SK-N-SH (cell line): ENCODE data around the gene SPEF2. TPM values are rescaled to one million over a fixed set of nuclear protein-coding genes. Genes with fewer than 3 reads are reported as not detected.

Experiments used
- CTCF ChIA-PET: fragments of 300-600, 350-600 bp; formaldehyde crosslinking; extraction: SDS; loops from one replicate; lab custom pipeline; 2021; lab: Yijun Ruan, JAX
- POLR2A ChIA-PET: fragments of 350-600 bp; sonication (Branson Sonifier 250); formaldehyde crosslinking; extraction: SDS; loops from one replicate; lab custom pipeline; 2020; ENCODE audit warnings: antibody characterized with exemption, inconsistent platforms; lab: Yijun Ruan, JAX
- DNase-seq: peaks from one replicate; pipeline ENCODE4 v3.0.0; 2012
- H2AFZ ChIP-seq: fragments of 200-600 bp; sonication (generic); 2 replicates; pipeline ENCODE4 v1.8.1; 2016; ENCODE audit warnings: antibody characterized with exemption, mild to moderate bottlenecking, low read depth
- H3F3A ChIP-seq: fragments of 200-600 bp; sonication (generic); replicated peaks from 2 replicates; pipeline ENCODE3; 2016; ENCODE audit warnings: antibody characterized with exemption, mild to moderate bottlenecking; ENCODE audit not compliant: insufficient read depth
- H3K27ac ChIP-seq, 2 experiments: fragments of 200-500 bp in 1 of 2; fragments of 200-600 bp in 1 of 2; sonication (Bioruptor generic) in 1 of 2; sonication (generic), shearing (Covaris generic) in 1 of 2; 2 replicates each; pipeline versions ENCODE4 v1.5.1 to v1.6.1; 2014 to 2016; ENCODE audit warnings: low read depth in 2 of 2, inconsistent platforms in 1 of 2, low read length in 1 of 2, mild to moderate bottlenecking in 1 of 2, mixed read lengths in 1 of 2
- H3K27me3 ChIP-seq: fragments of 200-600 bp; sonication (generic), shearing (Covaris generic); 2 replicates; pipeline ENCODE4 v1.6.1; 2016; ENCODE audit warnings: mixed run types; ENCODE audit not compliant: insufficient read depth
- H3K36me3 ChIP-seq, 2 experiments: fragments of 200-500 bp in 1 of 2; fragments of 200-600 bp in 1 of 2; sonication (Bioruptor generic) in 1 of 2; sonication (generic) in 1 of 2; replicated peaks in 1 of 2; 2 replicates each; pipeline versions ENCODE3 to v1.5.1; 2014 to 2016; ENCODE audit warnings: low read length in 1 of 2, mild to moderate bottlenecking in 1 of 2; ENCODE audit not compliant: insufficient read depth in 2 of 2, control insufficient read depth in 1 of 2
- H3K4me1 ChIP-seq, 2 experiments: fragments of 200-500 bp in 1 of 2; fragments of 200-600 bp in 1 of 2; sonication (Bioruptor generic) in 1 of 2; sonication (generic), shearing (Covaris generic) in 1 of 2; 2 replicates each; pipeline versions ENCODE4 v1.5.1 to v1.6.1; 2014 to 2016; ENCODE audit warnings: low read depth in 1 of 2, low read length in 1 of 2, mixed run types in 1 of 2; ENCODE audit not compliant: insufficient read depth in 2 of 2, control insufficient read depth in 1 of 2
- H3K4me2 ChIP-seq: fragments of 200-600 bp; sonication (generic), shearing (Covaris generic); 2 replicates; pipeline ENCODE4 v1.6.1; 2017; ENCODE audit warnings: mixed run types
- H3K4me3 ChIP-seq, 2 experiments: fragments of 200-500 bp in 1 of 2; fragments of 200-600 bp in 1 of 2; sonication (Bioruptor generic) in 1 of 2; sonication (generic), shearing (Covaris generic) in 1 of 2; 2 replicates each; pipeline versions ENCODE4 v1.5.1 to v1.8.1; 2014 to 2016; ENCODE audit warnings: low read depth in 2 of 2, inconsistent platforms in 1 of 2, low read length in 1 of 2, mild to moderate bottlenecking in 1 of 2, mixed read lengths in 1 of 2, moderate library complexity in 1 of 2
- H3K79me2 ChIP-seq: fragments of 200-600 bp; sonication (generic); 2 replicates; pipeline ENCODE4 v1.8.1; 2017; ENCODE audit warnings: mild to moderate bottlenecking; ENCODE audit not compliant: insufficient read depth
- H3K9ac ChIP-seq: fragments of 200-600 bp; sonication (generic); 2 replicates; pipeline ENCODE4 v1.6.1; 2017; ENCODE audit warnings: mixed run types
- H3K9me2 ChIP-seq: fragments of 200-600 bp; sonication (generic); 2 replicates; pipeline ENCODE4 v1.6.1; 2017; ENCODE audit warnings: mixed run types
- H3K9me3 ChIP-seq: fragments of 200-600 bp; sonication (generic); 2 replicates; pipeline ENCODE4 v1.6.1; 2017; ENCODE audit warnings: mixed run types, mild to moderate bottlenecking, moderate library complexity
- H4K20me1 ChIP-seq: fragments of 200-600 bp; sonication (generic); 2 replicates; pipeline ENCODE4 v1.6.1; 2017; ENCODE audit warnings: mild to moderate bottlenecking, mixed run types; ENCODE audit not compliant: insufficient read depth
- CHD2 ChIP-seq: fragments of 150-350 bp; IDR thresholded peaks from 2 replicates; pipeline ENCODE4 v1.6.1; 2018; ENCODE audit warnings: low read length; ENCODE audit not compliant: partially characterized antibody
- CTCF ChIP-seq: fragments of 200-600 bp; sonication (generic); IDR thresholded peaks from 2 replicates; pipeline ENCODE4 v1.6.1; 2017; ENCODE audit warnings: antibody characterized with exemption, mild to moderate bottlenecking, moderate library complexity
- EP300 ChIP-seq, 2 experiments: IDR thresholded peaks; 2 replicates each; pipeline versions ENCODE4 v1.4.0 to v1.6.1; 2012; ENCODE audit warnings: borderline replicate concordance in 1 of 2, low read depth in 1 of 2, low read length in 1 of 2
- FOSL2 ChIP-seq: IDR thresholded peaks from 2 replicates; pipeline ENCODE4 v1.4.0; 2012; ENCODE audit warnings: low read depth, mild to moderate bottlenecking, moderate library complexity, borderline replicate concordance
- GABPA ChIP-seq: IDR thresholded peaks from 2 replicates; pipeline ENCODE4 v1.4.0; 2012; ENCODE audit warnings: low read depth, mild to moderate bottlenecking
- GATA2 ChIP-seq: sonication (generic); formaldehyde crosslinking; IDR thresholded peaks from 2 replicates; pipeline ENCODE4 v1.5.0; 2020; ENCODE audit warnings: mild to moderate bottlenecking, missing genetic modification reagents
- IRF3 ChIP-seq: fragments of 150-350 bp; IDR thresholded peaks from 2 replicates; pipeline ENCODE4 v1.6.1; 2016; ENCODE audit warnings: mild to moderate bottlenecking, low read depth, low read length
- MAX ChIP-seq: IDR thresholded peaks from 2 replicates; pipeline ENCODE4 v1.4.0; 2012; ENCODE audit warnings: low read depth
- NFIC ChIP-seq: IDR thresholded peaks from 2 replicates; pipeline ENCODE4 v1.4.0; 2012; ENCODE audit warnings: borderline replicate concordance
- NRF1 ChIP-seq: IDR thresholded peaks from 2 replicates; pipeline ENCODE4 v1.6.1; 2012; ENCODE audit warnings: low read depth, mild to moderate bottlenecking, low read length
- PBX3 ChIP-seq: IDR thresholded peaks from 2 replicates; pipeline ENCODE4; 2012
- POLR2AphosphoS5 ChIP-seq: IDR thresholded peaks from 2 replicates; pipeline ENCODE4 v1.6.1; 2012; ENCODE audit warnings: low read depth, low read length
- RAD21 ChIP-seq: IDR thresholded peaks from 2 replicates; pipeline ENCODE4 v1.6.1; 2012; ENCODE audit warnings: mild to moderate bottlenecking, low read length
- RCOR1 ChIP-seq: fragments of 150-350 bp; IDR thresholded peaks from 2 replicates; pipeline ENCODE4 v1.6.1; 2017; ENCODE audit warnings: antibody characterized with exemption, low read length
- REST ChIP-seq: IDR thresholded peaks from 2 replicates; pipeline ENCODE4 v1.6.1; 2012; ENCODE audit warnings: mild to moderate bottlenecking, low read depth, low read length, moderate library complexity
- RXRA ChIP-seq: IDR thresholded peaks from 2 replicates; pipeline ENCODE4 v1.4.0; 2012; ENCODE audit warnings: low read depth, mild to moderate bottlenecking, borderline replicate concordance
- SIN3A ChIP-seq: IDR thresholded peaks from 2 replicates; pipeline ENCODE4 v1.6.1; 2012; ENCODE audit warnings: low read depth, mild to moderate bottlenecking, low read length, moderate library complexity, borderline replicate concordance
- TCF12 ChIP-seq: IDR thresholded peaks from 2 replicates; pipeline ENCODE4 v1.4.0; 2012
- TEAD4 ChIP-seq: IDR thresholded peaks from 2 replicates; pipeline ENCODE4 v1.4.0; 2012; ENCODE audit warnings: mild to moderate bottlenecking, borderline replicate concordance; ENCODE audit not compliant: insufficient read depth
- USF1 ChIP-seq: IDR thresholded peaks from 2 replicates; pipeline ENCODE4 v1.4.0; 2012; ENCODE audit warnings: low read depth, borderline replicate concordance
- WGBS: methylation state at CpG from one replicate; pipeline ENCODE4 v1.1.6; 2017; ENCODE audit warnings: low lambda C conversion rate; 5-methylcytosine and 5-hydroxymethylcytosine counted together
- polyA plus RNA-seq, 3 experiments: library from polyadenylated mRNA; depleted of rRNA; stranded (reverse); fragments of >200 nt; gene quantifications; 2 replicates each; pipeline ENCODE4 v1.2.3, GENCODE V29; 2012

SPEF2 gene
- polyA plus RNA-seq, 1 of the 3 experiments (the other 2 are of a cell fraction): 1.6 TPM

GRCh38 chr5:35593338-35593737 lies 24.3 kb upstream of the SPEF2 start:
- TF ChIP-seq EP300 (IDR thresholded peaks at IDR 0.05; ENCODE audit: borderline replicate concordance in 1 of 2, low read depth in 1 of 2, low read length in 1 of 2): no peak
- no peak for TF ChIP-seq NFIC
- no peak for TF ChIP-seq SIN3A
- no peak for TF ChIP-seq IRF3
- TF ChIP-seq MAX: no peak
- no peak for TF ChIP-seq GABPA
- TF ChIP-seq USF1: no peak
- no peak for TF ChIP-seq RXRA
- TF ChIP-seq TCF12: no peak
- no peak for TF ChIP-seq PBX3
- no peak for TF ChIP-seq RAD21
- TF ChIP-seq FOSL2: no peak
- no peak for TF ChIP-seq CHD2
- no peak for TF ChIP-seq CTCF
- TF ChIP-seq POLR2AphosphoS5: no peak
- TF ChIP-seq TEAD4: no peak
- TF ChIP-seq NRF1: no peak
- TF ChIP-seq GATA2 (CRISPR knock-in tag): no peak
- no peak for TF ChIP-seq REST
- TF ChIP-seq RCOR1: no peak
- no peak for DNase-seq
- no peaks in the 10 kb centered on the region for H3F3A ChIP-seq
- no peaks in the 10 kb centered on the region for H3K36me3 ChIP-seq
- no peak overlapping the region for H3K9ac ChIP-seq
- no peak overlapping the region for H2AFZ ChIP-seq
- WGBS: 0% methylated on average over 1 of the region's 1 CpG
- CTCF ChIA-PET: no interaction called here
- no peaks in the 10 kb centered on the region for H3K79me2 ChIP-seq
- no peak overlapping the region for H3K27ac ChIP-seq
- no peaks in the 10 kb centered on the region for H4K20me1 ChIP-seq
- no peaks in the 10 kb centered on the region; the same call in 1 of the 2 replicates for H3K27me3 ChIP-seq
- no peaks in the 10 kb centered on the region for H3K9me2 ChIP-seq
- POLR2A ChIA-PET: no interaction called here
- H3K4me2 ChIP-seq: no peak overlapping the region
- H3K9me3 ChIP-seq: no peaks in the 10 kb centered on the region
- H3K4me3 ChIP-seq: no peak overlapping the region
- no peaks in the 10 kb centered on the region for H3K4me1 ChIP-seq
